BJ (cell line): ENCODE measurements around the gene GFRA1. TPM values are rescaled to one million over a fixed set of nuclear protein-coding genes. Genes with fewer than 3 reads are reported as not detected.

Experiments used
- CTCF ChIA-PET: fragments of 350-600 bp; formaldehyde crosslinking; extraction: SDS; loops from one replicate; lab custom pipeline; 2021; ENCODE audit warnings: antibody characterized with exemption, inconsistent platforms; lab: Yijun Ruan, JAX
- POLR2A ChIA-PET: fragments of 300-600 bp; sonication (Branson Sonifier 250); formaldehyde crosslinking; extraction: SDS; loops from one replicate; lab custom pipeline; 2021; ENCODE audit warnings: antibody characterized with exemption; lab: Charles Lee
- DNase-seq: peaks from one replicate; pipeline ENCODE4 v3.0.0-alpha.2; 2011; ENCODE audit warnings: low read depth
- H3K27me3 ChIP-seq: 2 replicates; pipeline ENCODE4 v1.6.0; 2011; ENCODE audit warnings: low read length; ENCODE audit not compliant: control insufficient read depth, insufficient read depth
- H3K36me3 ChIP-seq: 2 replicates; pipeline ENCODE4 v1.5.1; 2011; ENCODE audit warnings: low read length; ENCODE audit not compliant: control insufficient read depth, insufficient read depth
- H3K4me3 ChIP-seq: 2 replicates; pipeline ENCODE4 v1.5.1; 2011; ENCODE audit warnings: low read depth, mild to moderate bottlenecking, control low read depth, low read length
- polyA plus RNA-seq: library from polyadenylated mRNA; depleted of rRNA; stranded (reverse); fragments of >200 nt; gene quantifications from 2 replicates; pipeline ENCODE4 v1.2.3, GENCODE V29; 2011
- TF ChIP-seq, protein P1 (sequence below): IDR thresholded peaks from 2 replicates; pipeline ENCODE4 v1.5.1; 2011; ENCODE audit warnings: low read depth, mild to moderate bottlenecking, control low read depth, inconsistent platforms, low read length, moderate library complexity; ENCODE audit not compliant: insufficient read depth

GFRA1 gene
- polyA plus RNA-seq, 1 experiment: 41.6 TPM

DNA sequence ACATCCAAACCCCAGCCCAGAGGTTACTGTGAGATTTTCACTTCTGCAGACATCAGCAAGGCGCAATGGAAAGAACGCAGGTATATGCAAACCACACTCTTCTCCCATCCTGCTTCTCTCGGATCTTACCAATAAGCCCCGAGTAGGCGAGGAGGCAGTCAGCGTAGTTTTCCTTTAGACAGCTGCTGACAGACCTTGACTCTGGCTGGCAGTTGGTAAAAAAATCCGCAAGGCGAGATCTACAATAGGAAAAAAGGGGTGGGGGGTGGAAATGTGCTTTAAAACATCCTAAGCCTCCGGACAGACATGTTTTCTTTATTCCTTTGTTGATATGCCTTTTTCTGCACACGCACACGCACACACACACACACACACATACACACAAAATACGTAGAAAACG is 176.5 kb downstream of the GFRA1 start:
- DNase-seq: no peak
- no peak overlapping the region for H3K4me3 ChIP-seq
- ChIA-PET CTCF (interaction anchor here (0.9 kb wide), 1 partner anchor 24 kb away, joined by 3 read pairs; no protein-coding TSS in a partner anchor), POLR2A (no interaction called here)
- TF ChIP-seq, protein P1, sequence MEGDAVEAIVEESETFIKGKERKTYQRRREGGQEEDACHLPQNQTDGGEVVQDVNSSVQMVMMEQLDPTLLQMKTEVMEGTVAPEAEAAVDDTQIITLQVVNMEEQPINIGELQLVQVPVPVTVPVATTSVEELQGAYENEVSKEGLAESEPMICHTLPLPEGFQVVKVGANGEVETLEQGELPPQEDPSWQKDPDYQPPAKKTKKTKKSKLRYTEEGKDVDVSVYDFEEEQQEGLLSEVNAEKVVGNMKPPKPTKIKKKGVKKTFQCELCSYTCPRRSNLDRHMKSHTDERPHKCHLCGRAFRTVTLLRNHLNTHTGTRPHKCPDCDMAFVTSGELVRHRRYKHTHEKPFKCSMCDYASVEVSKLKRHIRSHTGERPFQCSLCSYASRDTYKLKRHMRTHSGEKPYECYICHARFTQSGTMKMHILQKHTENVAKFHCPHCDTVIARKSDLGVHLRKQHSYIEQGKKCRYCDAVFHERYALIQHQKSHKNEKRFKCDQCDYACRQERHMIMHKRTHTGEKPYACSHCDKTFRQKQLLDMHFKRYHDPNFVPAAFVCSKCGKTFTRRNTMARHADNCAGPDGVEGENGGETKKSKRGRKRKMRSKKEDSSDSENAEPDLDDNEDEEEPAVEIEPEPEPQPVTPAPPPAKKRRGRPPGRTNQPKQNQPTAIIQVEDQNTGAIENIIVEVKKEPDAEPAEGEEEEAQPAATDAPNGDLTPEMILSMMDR: no peak
- no peaks in the 10 kb centered on the region for H3K36me3 ChIP-seq
- H3K27me3 ChIP-seq: no peaks in the 10 kb centered on the region

DNA sequence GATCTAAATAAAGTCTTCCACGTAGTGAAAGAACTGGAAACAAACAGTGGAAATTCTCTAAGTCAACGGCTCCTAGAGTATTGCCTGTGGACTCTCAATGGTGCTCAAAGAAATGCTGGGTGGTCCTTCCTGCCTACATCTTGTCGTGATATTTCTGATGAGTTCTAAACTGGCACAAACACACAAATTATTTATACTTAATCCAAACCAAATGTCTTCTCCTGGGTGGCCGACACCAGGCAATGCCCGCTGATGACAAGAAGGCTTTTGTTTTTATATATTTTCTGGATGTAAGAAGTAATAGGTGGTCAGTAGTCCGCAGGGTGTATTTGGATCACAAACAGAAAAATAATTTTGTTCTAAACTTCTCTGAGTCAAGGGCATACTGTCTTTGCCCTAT is 178.7 kb downstream of the GFRA1 start:
- CTCF ChIA-PET: no interaction called here
- TF ChIP-seq, protein P1: no peak

DNA sequence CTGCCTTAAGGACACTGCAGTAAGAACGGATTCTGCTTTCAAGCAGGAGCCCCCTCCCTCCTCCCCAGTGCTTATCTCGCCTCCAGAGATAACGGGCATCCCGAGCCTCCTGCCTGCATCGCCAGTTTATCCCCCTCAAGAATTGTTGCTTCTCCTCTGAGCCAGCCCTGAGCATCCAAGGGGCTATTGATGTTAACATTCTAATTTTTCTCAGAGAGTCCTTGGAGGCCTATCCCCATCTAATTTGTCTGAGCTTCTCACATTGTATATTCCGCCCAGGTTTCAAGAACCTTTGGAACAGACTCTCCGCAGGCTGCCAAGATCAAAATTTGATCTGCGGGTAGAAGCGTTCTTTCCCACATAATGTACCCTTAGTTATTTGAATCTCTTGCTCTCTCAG is 180.0 kb downstream of the GFRA1 start:
- ChIA-PET POLR2A (no interaction called here), CTCF (interaction anchor here (0.9 to 1.0 kb wide), 2 partner anchors 10 to 15 kb away, joined by 3 read pairs; no protein-coding TSS in a partner anchor)
- H3K4me3 ChIP-seq: no peak overlapping the region
- TF ChIP-seq, protein P1: no peak
- no peaks in the 10 kb centered on the region for H3K36me3 ChIP-seq
- no peak for DNase-seq
- H3K27me3 ChIP-seq: no peaks in the 10 kb centered on the region

More for the DNA sequence above, 178.7 kb downstream of the GFRA1 start:
- no peaks in the 10 kb centered on the region for H3K27me3 ChIP-seq
- no peak for DNase-seq
- H3K4me3 ChIP-seq: no peak overlapping the region
- POLR2A ChIA-PET: no interaction called here
- H3K36me3 ChIP-seq: no peaks in the 10 kb centered on the region

DNA sequence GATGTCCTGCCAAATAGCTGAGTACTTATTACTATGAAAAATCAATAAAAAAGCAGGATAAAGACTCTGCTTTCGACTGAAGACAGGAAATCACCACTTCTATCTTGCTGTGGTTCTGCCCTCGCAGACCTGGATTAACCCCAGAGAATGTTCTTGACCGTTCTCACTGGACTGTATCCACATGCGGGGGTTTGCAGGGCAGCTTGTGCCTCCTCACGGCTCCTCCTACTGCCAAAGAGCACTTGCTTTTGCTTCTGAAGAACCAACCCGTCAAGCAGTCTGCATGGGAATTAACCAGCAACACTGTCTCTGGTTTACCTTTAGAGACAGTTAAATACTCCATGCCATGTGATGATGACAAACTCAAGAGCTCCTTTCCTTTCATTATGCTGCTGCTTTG is 184.0 kb downstream of the GFRA1 start:
- Histone ChIP-seq H3K36me3 (no peaks in the 10 kb centered on the region), H3K4me3 (no peak overlapping the region), H3K27me3 (no peaks in the 10 kb centered on the region)
- ChIA-PET CTCF (no interaction called here), POLR2A (no interaction called here)
- TF ChIP-seq, protein P1: no peak
- DNase-seq: no peak

DNA sequence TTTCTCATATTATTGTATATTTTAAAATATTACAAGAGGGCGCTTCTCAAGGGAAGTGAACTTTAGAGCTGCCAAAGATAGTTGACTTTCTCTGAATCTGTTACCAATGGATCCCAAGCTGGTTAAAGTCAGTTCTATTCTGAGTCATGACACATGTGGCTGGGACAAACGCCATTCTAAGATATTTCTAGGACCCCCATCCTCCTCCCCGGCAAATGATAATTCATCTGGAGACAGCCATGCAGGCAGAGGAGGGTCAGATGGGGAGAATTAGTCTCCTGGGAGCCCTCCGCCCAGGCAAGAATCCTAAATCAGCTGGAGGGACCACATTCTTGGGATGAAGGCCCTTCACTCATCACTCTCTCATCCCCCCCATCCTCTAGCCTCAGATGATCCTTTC is 187.7 kb downstream of the GFRA1 start:
- DNase-seq: no peak
- Histone ChIP-seq H3K36me3 (no peaks in the 10 kb centered on the region), H3K4me3 (no peak overlapping the region), H3K27me3 (no peaks in the 10 kb centered on the region)
- POLR2A ChIA-PET: no interaction called here
- TF ChIP-seq, protein P1: no peak
- CTCF ChIA-PET: no interaction called here
